Kidney (tissue), 14 donors: ENCODE measurements around the gene NF1. TPM values are rescaled to one million over a fixed set of nuclear protein-coding genes. Genes with fewer than 3 reads are reported as not detected.

Experiments used
- DNase-seq, 5 donors: peaks; one replicate each; pipeline ENCODE4 v3.0.0-alpha.2; 2013 to 2020
- FAIRE-seq: peaks from 2 replicates; lab custom pipeline; 2012; peaks lifted over from hg19 to GRCh38; lab: Jason Lieb, UNC
- H3K27ac ChIP-seq, 2 donors: one replicate each; pipeline ENCODE4 v1.7.0; 2013; ENCODE audit warnings: low read depth in 2 of 2, low read length in 2 of 2, inconsistent platforms in 1 of 2
- H3K27me3 ChIP-seq: one replicate; pipeline ENCODE4 v1.7.1; 2013; ENCODE audit warnings: low read length, inconsistent platforms; ENCODE audit not compliant: control insufficient read depth, insufficient read depth
- H3K36me3 ChIP-seq, 3 donors: one replicate each; pipeline versions ENCODE4 v1.7.0 to v1.7.1; 2013; ENCODE audit warnings: low read length in 3 of 3, control low read depth in 1 of 3, inconsistent platforms in 1 of 3; ENCODE audit not compliant: insufficient read depth in 3 of 3, control insufficient read depth in 2 of 3
- H3K4me1 ChIP-seq, 3 donors: one replicate each; pipeline versions ENCODE4 v1.7.0 to v1.7.1; 2013; ENCODE audit warnings: low read length in 3 of 3, inconsistent platforms in 1 of 3, low read depth in 1 of 3; ENCODE audit not compliant: control insufficient read depth in 2 of 3, insufficient read depth in 2 of 3
- H3K4me3 ChIP-seq, 3 donors: one replicate each; pipeline versions ENCODE4 v1.7.0 to v1.8.1; 2013; ENCODE audit warnings: low read length in 3 of 3, control low read depth in 1 of 3, inconsistent platforms in 1 of 3
- H3K9ac ChIP-seq, 3 donors: one replicate each; pipeline versions ENCODE4 v1.7.0 to v1.7.1; 2013; ENCODE audit warnings: low read length in 3 of 3, control low read depth in 1 of 3, inconsistent platforms in 1 of 3
- H3K9me3 ChIP-seq, 3 donors: one replicate each; pipeline versions ENCODE4 v1.7.0 to v1.7.1; 2013; ENCODE audit warnings: low read length in 3 of 3, control low read depth in 1 of 3, inconsistent platforms in 1 of 3; ENCODE audit not compliant: control insufficient read depth in 2 of 3, insufficient read depth in 1 of 3
- intact Hi-C: fragments of 100-400 bp; cut with DNase I; formaldehyde crosslinking; loops from one replicate; pipeline ENCODE4 v1.11.1; 2022
- polyA plus RNA-seq: library from polyadenylated mRNA; stranded (reverse); fragments of 350-450 nt; fragmentation: Illumina TruSeq; extraction: RNeasy Lipid Tissue Mini Kit (QIAGEN cat#74804); gene quantifications from one replicate; pipeline ENCODE4 v1.2.3, GENCODE V29; 2014; ENCODE audit warnings: low read depth, low replicate concordance; ENCODE audit not compliant: insufficient read depth
- total RNA-seq: library from RNA; stranded (reverse); fragmentation: NEBNext Ultra II Directional; extraction: Animal tissue kit (Norgen Biotek cat#: 25700); gene quantifications from one replicate; pipeline ENCODE4 v1.2.1, GENCODE V29; 2021
- TF ChIP-seq, protein P1 (sequence below): IDR thresholded peaks from 3 replicates; pipeline ENCODE4 v1.5.1; 2012; ENCODE audit warnings: mild to moderate bottlenecking, moderate library complexity, borderline replicate concordance; ENCODE audit not compliant: insufficient read depth; ENCODE audit errors: extremely low read depth
- donor health status: control.
- donor health status: control.
- donor health status: control.
- donor health status: control.
- donor health status: control.
- donor health status: DM: yes; HTN: yes; CAD: no.
- donor health status: Normal renal cell carcinoma (clear cell type).

Gene NF1
- total and polyA plus RNA-seq, 2 donors from 2014 or later = 7.8 to 61.3 TPM

- no peak for FAIRE-seq
- peak in 2 of 5 donors; percentile 17 to 59 for DNase-seq
- Histone ChIP-seq H3K4me1 (peaks cover 0 to 4% (median 0%) of the 10 kb centered on the region in 3 donors), H3K27me3 (no peaks in the 10 kb centered on the region), H3K9me3 (no peaks in the 10 kb centered on the region), H3K4me3 (peak overlapping the region; percentile 65 to 86 (median 80)), H3K36me3 (no peaks in the 10 kb centered on the region), H3K27ac (no peak overlapping the region), H3K9ac (peak overlapping the region in 2 of 3 donors; percentile 73 to 89)
- intact Hi-C loops = no loop called here
- TF ChIP-seq, protein P1, sequence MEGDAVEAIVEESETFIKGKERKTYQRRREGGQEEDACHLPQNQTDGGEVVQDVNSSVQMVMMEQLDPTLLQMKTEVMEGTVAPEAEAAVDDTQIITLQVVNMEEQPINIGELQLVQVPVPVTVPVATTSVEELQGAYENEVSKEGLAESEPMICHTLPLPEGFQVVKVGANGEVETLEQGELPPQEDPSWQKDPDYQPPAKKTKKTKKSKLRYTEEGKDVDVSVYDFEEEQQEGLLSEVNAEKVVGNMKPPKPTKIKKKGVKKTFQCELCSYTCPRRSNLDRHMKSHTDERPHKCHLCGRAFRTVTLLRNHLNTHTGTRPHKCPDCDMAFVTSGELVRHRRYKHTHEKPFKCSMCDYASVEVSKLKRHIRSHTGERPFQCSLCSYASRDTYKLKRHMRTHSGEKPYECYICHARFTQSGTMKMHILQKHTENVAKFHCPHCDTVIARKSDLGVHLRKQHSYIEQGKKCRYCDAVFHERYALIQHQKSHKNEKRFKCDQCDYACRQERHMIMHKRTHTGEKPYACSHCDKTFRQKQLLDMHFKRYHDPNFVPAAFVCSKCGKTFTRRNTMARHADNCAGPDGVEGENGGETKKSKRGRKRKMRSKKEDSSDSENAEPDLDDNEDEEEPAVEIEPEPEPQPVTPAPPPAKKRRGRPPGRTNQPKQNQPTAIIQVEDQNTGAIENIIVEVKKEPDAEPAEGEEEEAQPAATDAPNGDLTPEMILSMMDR = no peak
Observed at GRCh38 chr17:31096106-31096436, 1.3 kb downstream of the NF1 start.

GRCh38 chr17:31099016-31099415 is 4.2 kb downstream of the NF1 start:
- no peaks in the 10 kb centered on the region for H3K9me3 ChIP-seq
- no peaks in the 10 kb centered on the region for H3K27me3 ChIP-seq
- no peak overlapping the region for H3K9ac ChIP-seq
- peaks cover 0 to 4% (median 0%) of the 10 kb centered on the region in 3 donors for H3K4me1 ChIP-seq
- H3K4me3 ChIP-seq = no peak overlapping the region
- TF ChIP-seq, protein P1 = no peak
- DNase-seq = no peak
- H3K36me3 ChIP-seq = no peaks in the 10 kb centered on the region
- no peak overlapping the region for H3K27ac ChIP-seq
- intact Hi-C loops = no loop called here
- FAIRE-seq = no peak

DNA sequence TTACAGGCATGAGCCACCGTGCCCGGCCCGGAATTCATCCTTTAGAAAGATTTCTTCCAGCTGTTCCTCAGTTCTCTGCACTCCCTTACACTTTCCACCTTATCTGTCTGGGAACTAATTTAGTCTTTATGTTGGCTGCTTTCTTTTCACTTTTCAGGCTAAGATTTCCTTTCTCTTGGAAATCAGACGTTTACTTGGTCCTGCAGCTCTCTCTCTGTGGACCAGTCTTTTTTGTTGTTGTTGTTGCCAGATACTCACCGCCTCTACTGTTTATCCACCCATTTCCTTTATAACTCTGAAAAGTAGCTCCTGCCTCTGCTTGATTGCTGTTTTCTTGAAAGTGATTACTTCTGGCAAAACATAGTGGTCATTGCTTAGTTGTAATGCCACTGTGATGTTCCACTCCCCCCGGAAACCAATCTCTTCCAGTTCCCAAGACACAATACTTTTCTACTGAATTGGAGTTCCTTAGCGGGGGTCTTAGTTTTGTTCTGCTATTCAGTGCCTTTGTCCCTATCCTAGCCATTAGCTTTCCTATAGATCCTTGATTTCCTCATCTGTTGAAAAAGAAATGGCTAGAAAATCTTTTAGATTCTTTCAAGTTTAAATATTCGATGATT is 6.2 kb downstream of the NF1 start:
- FAIRE-seq = no peak

More for the DNA sequence above, 6.2 kb downstream of the NF1 start:
- H3K27me3 ChIP-seq = no peaks in the 10 kb centered on the region
- no peak for DNase-seq
- no peaks in the 10 kb centered on the region for H3K36me3 ChIP-seq
- H3K9ac ChIP-seq = no peak overlapping the region
- no peak overlapping the region for H3K27ac ChIP-seq
- H3K9me3 ChIP-seq = no peaks in the 10 kb centered on the region
- intact Hi-C loops = no loop called here
- TF ChIP-seq, protein P1 = no peak
- no peak overlapping the region for H3K4me3 ChIP-seq
- peaks cover 0 to 4% (median 0%) of the 10 kb centered on the region in 3 donors for H3K4me1 ChIP-seq
